DMS153 treated with DMSO at 0.1 percent for 48 hours (cell line): ENCODE data around the gene PLCG1.
"Not testable (repeated sequence)": the region's sequence is repeated elsewhere in the genome, so short reads cannot be mapped to it uniquely, and the experiment has no call there.

Source experiments
- DNase-seq: peaks from one replicate; lab custom pipeline; 2025; ENCODE audit not compliant: unreplicated experiment; lab: John Stamatoyannopoulos, UW

Gene PLCG1

GRCh38 chr20:41124451-41125094 is 12.8 kb upstream of the PLCG1 start:
- DNase-seq, result no peak

GRCh38 chr20:41125530-41126457 is 11.5 kb upstream of the PLCG1 start:
- no peak for DNase-seq

- no peak for DNase-seq
Measured at GRCh38 chr20:41126719-41127118, 10.6 kb upstream of the PLCG1 start.

GRCh38 chr20:41128317-41128716 is 9.0 kb upstream of the PLCG1 start:
- DNase-seq, result not testable (repeated sequence)

- no peak for DNase-seq
Measured at GRCh38 chr20:41131594-41132387, 5.6 kb upstream of the PLCG1 start.

- not testable (repeated sequence) for DNase-seq
Measured at GRCh38 chr20:41132388-41132775, 5.0 kb upstream of the PLCG1 start.

- DNase-seq, result no peak
Measured at GRCh38 chr20:41133709-41134361, 3.5 kb upstream of the PLCG1 start.

- DNase-seq, result no peak
Measured at GRCh38 chr20:41134362-41135186, 2.8 kb upstream of the PLCG1 start.

- peak; percentile 34 for DNase-seq
Measured at GRCh38 chr20:41135187-41135887, 2.0 kb upstream of the PLCG1 start.

GRCh38 chr20:41135888-41136679 is 1.3 kb upstream of the PLCG1 start:
- DNase-seq, result no peak

- DNase-seq, result no peak
Measured at GRCh38 chr20:41137614-41138474, 501 bp downstream of the PLCG1 start.

GRCh38 chr20:41138475-41139226 is 1.3 kb downstream of the PLCG1 start:
- DNase-seq, result no peak

- DNase-seq, result no peak
Measured at GRCh38 chr20:41139227-41140093, 2.1 kb downstream of the PLCG1 start.

- DNase-seq, result no peak
Measured at GRCh38 chr20:41140226-41141133, 3.1 kb downstream of the PLCG1 start.

- no peak for DNase-seq
Measured at GRCh38 chr20:41141153-41141815, 3.9 kb downstream of the PLCG1 start.
